Colonic mucosa (tissue), 4 donors: ENCODE data around the gene DTX3. TPM values are rescaled to one million over a fixed set of nuclear protein-coding genes. Genes with fewer than 3 reads are reported as not detected.

Experiments used
- DNase-seq: peaks from one replicate; pipeline ENCODE4 v3.0.0-alpha.2; 2020
- H3K27ac ChIP-seq: fragments of 200-600 bp; one replicate; pipeline ENCODE4 v1.8.0; 2021
- H3K27me3 ChIP-seq: fragments of 200-600 bp; one replicate; pipeline ENCODE4 v1.8.0; 2021
- H3K36me3 ChIP-seq: fragments of 200-600 bp; one replicate; pipeline ENCODE4 v1.8.0; 2021
- H3K4me1 ChIP-seq: fragments of 200-600 bp; one replicate; pipeline ENCODE4 v1.8.0; 2021; ENCODE audit warnings: mild to moderate bottlenecking
- H3K4me3 ChIP-seq: fragments of 200-600 bp; one replicate; pipeline ENCODE4 v1.8.0; 2021
- H3K9ac ChIP-seq, 2 donors: one replicate each; pipeline ENCODE4 v1.7.0; 2013; ENCODE audit warnings: control low read depth in 2 of 2, low read depth in 2 of 2, low read length in 2 of 2
- H3K9me3 ChIP-seq: fragments of 200-600 bp; one replicate; pipeline ENCODE4 v1.8.0; 2021
- intact Hi-C: fragments of 100-400 bp; cut with DNase I; formaldehyde crosslinking; loops from one replicate; pipeline ENCODE4 v1.14.1; 2022
- total RNA-seq, 2 donors: library from RNA; stranded (reverse); fragmentation: NEBNext Ultra II Directional in 1 of 2; extraction: Animal tissue kit (Norgen Biotek cat#: 25700) in 1 of 2; gene quantifications; one replicate each; pipeline ENCODE4 v1.2.1, GENCODE V29; 2021
- TF ChIP-seq, protein P1 (sequence below): fragments of 200-600 bp; IDR thresholded peaks from one replicate; pipeline ENCODE4 v1.8.0; 2022; ENCODE audit warnings: antibody characterized with exemption, mild to moderate bottlenecking
- donor health status: healthy.
- donor health status: DM: no; HTN: no; CAD: no.
- donor health status: DM: no; HTN: no; CAD: no.

DTX3 gene
- total RNA-seq, 2 donors from 2014 or later: 3.4 to 7.4 TPM

GRCh38 chr12:57623385-57623784 is 18.8 kb downstream of the DTX3 start:
- Histone ChIP-seq H3K9ac (no peak overlapping the region), H3K9me3 (no peaks in the 10 kb centered on the region), H3K4me1 (peaks cover 11% of the 10 kb centered on the region), H3K27me3 (peaks cover 72% of the 10 kb centered on the region), H3K4me3 (no peak overlapping the region), H3K36me3 (no peaks in the 10 kb centered on the region), H3K27ac (no peak overlapping the region)
- no peak for DNase-seq
- intact Hi-C loops: loop anchor here (5.0 kb wide), 1 partner anchor 161 kb away; no protein-coding TSS in a partner anchor
- TF ChIP-seq, protein P1, sequence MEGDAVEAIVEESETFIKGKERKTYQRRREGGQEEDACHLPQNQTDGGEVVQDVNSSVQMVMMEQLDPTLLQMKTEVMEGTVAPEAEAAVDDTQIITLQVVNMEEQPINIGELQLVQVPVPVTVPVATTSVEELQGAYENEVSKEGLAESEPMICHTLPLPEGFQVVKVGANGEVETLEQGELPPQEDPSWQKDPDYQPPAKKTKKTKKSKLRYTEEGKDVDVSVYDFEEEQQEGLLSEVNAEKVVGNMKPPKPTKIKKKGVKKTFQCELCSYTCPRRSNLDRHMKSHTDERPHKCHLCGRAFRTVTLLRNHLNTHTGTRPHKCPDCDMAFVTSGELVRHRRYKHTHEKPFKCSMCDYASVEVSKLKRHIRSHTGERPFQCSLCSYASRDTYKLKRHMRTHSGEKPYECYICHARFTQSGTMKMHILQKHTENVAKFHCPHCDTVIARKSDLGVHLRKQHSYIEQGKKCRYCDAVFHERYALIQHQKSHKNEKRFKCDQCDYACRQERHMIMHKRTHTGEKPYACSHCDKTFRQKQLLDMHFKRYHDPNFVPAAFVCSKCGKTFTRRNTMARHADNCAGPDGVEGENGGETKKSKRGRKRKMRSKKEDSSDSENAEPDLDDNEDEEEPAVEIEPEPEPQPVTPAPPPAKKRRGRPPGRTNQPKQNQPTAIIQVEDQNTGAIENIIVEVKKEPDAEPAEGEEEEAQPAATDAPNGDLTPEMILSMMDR: no peak

DNA sequence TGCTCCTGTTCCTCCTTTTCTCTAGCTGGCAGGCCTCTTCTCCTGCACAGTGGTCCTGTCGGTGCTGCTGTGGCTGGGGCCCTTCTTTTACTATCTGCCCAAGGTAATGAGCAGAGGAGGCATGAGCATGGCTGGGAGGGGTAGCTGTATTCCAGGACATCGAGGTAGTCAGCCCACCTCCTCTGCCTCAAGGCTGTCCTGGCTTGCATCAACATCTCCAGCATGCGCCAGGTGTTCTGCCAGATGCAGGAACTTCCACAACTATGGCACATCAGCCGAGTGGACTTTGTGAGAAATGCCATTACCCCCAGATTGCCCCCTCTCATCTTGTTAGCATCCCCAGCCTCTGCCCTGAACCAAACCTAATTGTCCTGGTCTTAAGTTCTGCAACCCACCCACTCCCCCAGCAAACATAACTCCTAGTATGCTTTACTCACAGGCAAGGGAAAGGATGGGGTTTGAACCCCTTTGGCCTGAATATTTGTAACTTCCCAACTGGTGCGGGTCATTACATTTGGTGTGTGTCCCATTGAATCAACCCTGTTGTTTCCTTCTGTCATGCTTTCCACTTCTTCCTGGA is 19.3 kb downstream of the DTX3 start:
- Histone ChIP-seq H3K27ac (no peak overlapping the region), H3K27me3 (peaks cover 77% of the 10 kb centered on the region), H3K4me3 (no peak overlapping the region), H3K36me3 (no peaks in the 10 kb centered on the region), H3K9me3 (no peaks in the 10 kb centered on the region), H3K4me1 (peaks cover 11% of the 10 kb centered on the region), H3K9ac (no peak overlapping the region)
- intact Hi-C loops: loop anchor here (5.0 kb wide), 1 partner anchor 162 kb away; no protein-coding TSS in a partner anchor
- no peak for DNase-seq
- TF ChIP-seq, protein P1: no peak

- Histone ChIP-seq H3K4me3 (no peak overlapping the region), H3K9me3 (no peaks in the 10 kb centered on the region), H3K4me1 (peaks cover 11% of the 10 kb centered on the region), H3K36me3 (no peaks in the 10 kb centered on the region), H3K27me3 (peaks cover 76% of the 10 kb centered on the region), H3K27ac (no peak overlapping the region), H3K9ac (peak overlapping the region in 1 of 2 donors; percentile 6)
- DNase-seq: no peak
- TF ChIP-seq, protein P1: no peak
- intact Hi-C loops: loop anchor here (5.0 kb wide), 1 partner anchor 162 kb away; no protein-coding TSS in a partner anchor
These were observed 20.0 kb downstream of the DTX3 start for GRCh38 chr12:57624441-57625220.

DNA sequence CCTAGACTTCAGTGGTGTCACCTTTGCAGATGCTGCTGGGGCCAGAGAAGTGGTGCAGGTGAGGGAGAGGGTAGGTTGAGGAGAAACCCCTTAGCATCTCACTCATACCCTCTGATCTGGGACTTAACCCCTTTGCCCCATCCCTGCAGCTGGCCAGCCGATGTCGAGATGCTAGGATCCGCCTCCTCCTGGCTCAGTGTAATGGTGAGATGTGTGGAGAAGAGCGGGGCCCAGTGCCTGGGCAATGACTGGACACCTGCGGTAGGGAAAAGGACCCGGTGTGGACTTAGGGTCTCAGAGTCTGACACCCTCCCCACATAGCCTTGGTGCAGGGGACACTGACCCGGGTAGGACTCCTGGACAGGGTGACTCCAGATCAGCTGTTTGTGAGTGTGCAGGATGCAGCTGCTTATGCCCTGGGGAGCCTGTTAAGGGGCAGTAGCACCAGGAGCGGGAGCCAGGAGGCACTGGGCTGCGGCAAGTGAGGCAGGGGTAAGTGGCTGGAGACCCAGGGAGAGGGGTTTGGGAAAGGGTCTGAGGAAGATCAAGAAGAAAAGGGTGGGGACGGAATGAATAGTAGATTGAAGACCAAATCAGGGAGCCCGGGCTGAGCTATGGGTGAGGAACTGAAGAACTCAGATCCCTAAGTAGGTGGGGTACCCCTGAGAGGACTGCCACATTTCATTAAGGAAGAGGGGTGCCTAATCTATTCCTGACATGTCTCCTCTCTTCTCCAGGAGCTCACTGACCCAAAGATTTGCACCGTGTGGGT is 20.8 kb downstream of the DTX3 start:
- no peaks in the 10 kb centered on the region for H3K36me3 ChIP-seq
- no peak overlapping the region for H3K27ac ChIP-seq
- H3K27me3 ChIP-seq: peaks cover 73% of the 10 kb centered on the region
- no peak overlapping the region for H3K4me3 ChIP-seq
- no peak overlapping the region for H3K9ac ChIP-seq
- no peak for DNase-seq
- H3K4me1 ChIP-seq: peaks cover 11% of the 10 kb centered on the region
- no peaks in the 10 kb centered on the region for H3K9me3 ChIP-seq
- TF ChIP-seq, protein P1: no peak
- intact Hi-C loops: no loop called here

GRCh38 chr12:57626111-57626920 is 21.7 kb downstream of the DTX3 start:
- Histone ChIP-seq H3K9ac (no peak overlapping the region), H3K4me3 (no peak overlapping the region), H3K27me3 (peaks cover 73% of the 10 kb centered on the region), H3K27ac (no peak overlapping the region), H3K36me3 (no peaks in the 10 kb centered on the region), H3K4me1 (peaks cover 4% of the 10 kb centered on the region), H3K9me3 (no peaks in the 10 kb centered on the region)
- DNase-seq: no peak
- intact Hi-C loops: no loop called here
- TF ChIP-seq, protein P1: no peak
